HG03378 (cell line): Measurements from ENCODE around the gene SAT1.
A peak's percentile ranks its signal among the peaks of the same experiment; 100 is the strongest.
"Not testable (repeated sequence)": the region's sequence is repeated elsewhere in the genome, so short reads cannot be mapped to it uniquely, and the experiment has no call there.

ENCODE experiments used
- ATAC-seq: cut with Tn5 transposase; IDR thresholded peaks from one replicate; pipeline ENCODE4 v1.9.1; 2021; ENCODE audit warnings: mild to moderate bottlenecking, moderate library complexity; ENCODE audit not compliant: unreplicated experiment

Gene SAT1

GRCh38 chrX:23782863-23783588 lies at the start of gene SAT1:
Gene SAT1, plus strand, starts transcription at chrX:23783173. Its CDS starts 179 bp downstream, at chrX:23783352.
- peak; percentile 74 for ATAC-seq

- no peak for ATAC-seq
Measured at GRCh38 chrX:23736030-23736429, 46.9 kb upstream of the SAT1 start.

GRCh38 chrX:23737413-23737812 lies 45.6 kb upstream of the SAT1 start:
- no peak for ATAC-seq

- peak; percentile 21 for ATAC-seq
Measured at GRCh38 chrX:23742174-23742696, 40.7 kb upstream of the SAT1 start.

- peak; percentile 92 for ATAC-seq
Measured at GRCh38 chrX:23742697-23743622, 40.0 kb upstream of the SAT1 start, which contains the start of gene ACOT9. Gene ACOT9, minus strand, starts transcription at chrX:23743276. Its CDS starts 132 bp downstream, at chrX:23743144.

- not testable (repeated sequence) for ATAC-seq
Measured at GRCh38 chrX:23743623-23743971, 39.4 kb upstream of the SAT1 start.

GRCh38 chrX:23745786-23746185 lies 37.2 kb upstream of the SAT1 start:
- no peak for ATAC-seq

- ATAC-seq: no peak
Measured at GRCh38 chrX:23749129-23749528, 33.8 kb upstream of the SAT1 start.

GRCh38 chrX:23749576-23749975 lies 33.4 kb upstream of the SAT1 start:
- no peak for ATAC-seq

GRCh38 chrX:23752740-23753415 lies 30.1 kb upstream of the SAT1 start:
- no peak for ATAC-seq

- no peak for ATAC-seq
Measured at GRCh38 chrX:23754664-23755063, 28.3 kb upstream of the SAT1 start.

GRCh38 chrX:23756165-23756564 lies 26.8 kb upstream of the SAT1 start:
- peak; percentile 81 for ATAC-seq

- ATAC-seq: no peak
Measured at GRCh38 chrX:23759821-23760220, 23.2 kb upstream of the SAT1 start.

GRCh38 chrX:23764188-23764984 lies 18.6 kb upstream of the SAT1 start:
- ATAC-seq: no peak

GRCh38 chrX:23765449-23765848 lies 17.5 kb upstream of the SAT1 start:
- no peak for ATAC-seq

- no peak for ATAC-seq
Measured at GRCh38 chrX:23765868-23766267, 17.1 kb upstream of the SAT1 start.

- peak; percentile 75 for ATAC-seq
Measured at GRCh38 chrX:23766650-23767551, 16.1 kb upstream of the SAT1 start.

GRCh38 chrX:23770142-23770541 lies 12.8 kb upstream of the SAT1 start:
- ATAC-seq: no peak

- not testable (repeated sequence) for ATAC-seq
Measured at GRCh38 chrX:23771086-23771485, 11.9 kb upstream of the SAT1 start.
